ENCODE measurements around the gene HEXB. TPM values are rescaled to one million over a fixed set of nuclear protein-coding genes. Genes with fewer than 3 reads are reported as not detected.

The HEXB gene
- total and polyA plus RNA-seq, 9 of the 15 experiments (the other 6 are each of a cell fraction or from before 2014, with no cell fraction given): 22.9 to 158 (median 108) TPM

- TF ChIP-seq THAP12 (CRISPR knock-in tag; IDR thresholded peaks at IDR 0.05): no peak
- no peak for TF ChIP-seq TRIM25 (IDR thresholded peaks at IDR 0.05; ENCODE audit: borderline replicate concordance)
- TF ChIP-seq E2F4 (CRISPR knock-in tag; IDR thresholded peaks at IDR 0.05; ENCODE audit: low read depth): no peak
- no peak for TF ChIP-seq ATF4 (CRISPR knock-in tag; IDR thresholded peaks at IDR 0.05)
Observed at GRCh38 chr5:74647096-74647495, 37.9 kb upstream of the HEXB start (continued).
